Measurements from ENCODE around the gene SMOC1.

SMOC1 gene

GRCh38 chr14:69943084-69943780 lies 64.0 kb downstream of the SMOC1 start:
- no peak for DNase-seq

GRCh38 chr14:69945347-69945746 lies 66.1 kb downstream of the SMOC1 start:
- DNase-seq = no peak

GRCh38 chr14:69945912-69946311 lies 66.7 kb downstream of the SMOC1 start:
- DNase-seq = peak; percentile 82

GRCh38 chr14:69948351-69948750 lies 69.1 kb downstream of the SMOC1 start:
- no peak for DNase-seq

- DNase-seq = no peak
Observed at GRCh38 chr14:69951263-69951662, 72.0 kb downstream of the SMOC1 start.

GRCh38 chr14:69951935-69952334 lies 72.7 kb downstream of the SMOC1 start:
- no peak for DNase-seq

DNA sequence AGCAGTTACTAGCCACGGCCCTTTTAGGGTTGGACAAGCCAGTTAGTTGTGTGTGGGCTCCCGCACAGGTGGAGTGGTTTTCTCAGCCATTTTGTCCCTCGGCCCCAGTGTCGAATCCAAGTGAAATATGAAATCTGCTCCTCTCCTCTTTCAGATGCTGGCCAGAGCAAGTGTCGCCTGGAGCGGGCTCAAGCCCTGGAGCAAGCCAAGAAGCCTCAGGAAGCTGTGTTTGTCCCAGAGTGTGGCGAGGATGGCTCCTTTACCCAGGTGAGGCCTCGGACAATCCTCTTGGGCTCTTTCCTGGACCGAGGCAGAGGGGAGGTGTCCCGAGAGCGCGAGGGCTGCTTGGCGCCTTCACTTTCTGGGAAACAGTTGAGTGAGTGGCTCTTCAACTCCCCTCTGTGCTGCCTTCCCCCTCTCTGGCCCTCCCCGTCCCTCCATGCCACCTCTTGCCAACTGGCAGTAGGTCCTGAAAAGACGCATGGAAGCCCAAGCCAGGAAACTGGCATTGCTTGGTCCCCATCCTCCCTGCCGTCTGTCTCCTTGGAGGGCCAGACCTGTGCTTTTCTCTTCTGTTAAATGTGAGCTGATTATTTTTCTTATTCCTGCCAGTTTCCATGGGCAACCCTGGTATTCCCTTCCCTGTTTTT lies 74.2 kb downstream of the SMOC1 start:
- DNase-seq = no peak

- no peak for DNase-seq
Observed at GRCh38 chr14:69955855-69956845, 76.9 kb downstream of the SMOC1 start.

DNA sequence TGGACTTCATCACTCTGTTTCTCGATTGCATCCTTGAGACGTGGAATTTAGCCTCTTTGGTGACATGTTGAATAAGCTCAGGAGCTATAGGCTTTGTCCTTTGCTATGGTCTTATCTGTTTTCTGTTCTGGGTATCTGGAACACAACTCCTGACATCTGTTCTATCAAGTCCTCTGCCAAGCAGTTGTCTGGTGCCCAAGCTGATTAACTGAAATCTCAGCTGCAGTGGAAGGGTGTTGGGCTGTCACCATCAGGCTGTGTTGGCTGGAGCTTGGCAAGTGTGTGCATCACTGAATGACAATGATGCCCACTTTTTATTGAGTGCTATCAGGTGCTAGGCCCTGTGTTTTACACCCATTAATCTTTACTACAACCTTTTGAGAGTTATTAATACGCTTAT lies 77.8 kb downstream of the SMOC1 start:
- DNase-seq = no peak

GRCh38 chr14:69957986-69958385 lies 78.8 kb downstream of the SMOC1 start:
- no peak for DNase-seq

DNA sequence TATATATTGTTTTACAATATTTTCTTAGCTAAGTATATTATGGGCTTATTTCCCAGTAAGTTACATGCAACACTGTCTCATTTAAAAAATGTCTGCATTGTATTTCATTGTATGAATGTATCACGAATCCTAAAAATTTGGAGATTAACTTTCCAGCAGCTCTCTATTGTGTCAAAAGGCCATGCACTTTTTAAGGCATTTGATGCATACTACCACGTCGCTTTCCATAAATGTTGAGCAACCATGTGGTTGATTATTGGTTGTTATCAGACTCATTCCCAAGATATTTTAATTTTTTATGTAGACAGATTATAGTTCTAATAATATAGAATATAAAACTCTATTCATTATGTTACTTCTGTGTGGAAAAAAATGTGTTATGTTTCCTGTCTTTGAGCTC lies 79.9 kb downstream of the SMOC1 start:
- no peak for DNase-seq

DNA sequence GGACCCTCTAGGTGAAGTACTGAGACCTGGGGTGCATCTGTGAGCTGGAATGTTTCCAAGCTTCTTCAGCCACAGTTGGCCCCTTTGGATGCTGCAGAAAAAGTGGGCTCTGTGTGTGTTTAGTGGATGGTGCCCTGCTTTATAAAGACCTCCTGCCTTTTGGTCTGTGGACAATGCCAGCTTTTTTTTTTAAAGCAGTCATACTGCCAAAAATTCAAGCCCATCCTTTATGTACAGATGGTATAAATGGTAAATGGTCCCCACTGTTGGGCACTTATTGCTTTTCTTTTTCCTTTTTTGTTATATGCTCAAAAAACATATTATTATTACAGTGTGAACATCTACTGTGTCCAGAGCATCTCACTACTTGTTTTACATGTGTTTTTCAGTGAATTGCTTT lies 81.1 kb downstream of the SMOC1 start:
- DNase-seq = no peak

- peak; percentile 41 for DNase-seq
Observed at GRCh38 chr14:69963966-69964365, 84.8 kb downstream of the SMOC1 start.

GRCh38 chr14:69964841-69965240 lies 85.6 kb downstream of the SMOC1 start:
- DNase-seq = no peak

- DNase-seq = no peak
Observed at GRCh38 chr14:69968132-69968531, 88.9 kb downstream of the SMOC1 start.

DNA sequence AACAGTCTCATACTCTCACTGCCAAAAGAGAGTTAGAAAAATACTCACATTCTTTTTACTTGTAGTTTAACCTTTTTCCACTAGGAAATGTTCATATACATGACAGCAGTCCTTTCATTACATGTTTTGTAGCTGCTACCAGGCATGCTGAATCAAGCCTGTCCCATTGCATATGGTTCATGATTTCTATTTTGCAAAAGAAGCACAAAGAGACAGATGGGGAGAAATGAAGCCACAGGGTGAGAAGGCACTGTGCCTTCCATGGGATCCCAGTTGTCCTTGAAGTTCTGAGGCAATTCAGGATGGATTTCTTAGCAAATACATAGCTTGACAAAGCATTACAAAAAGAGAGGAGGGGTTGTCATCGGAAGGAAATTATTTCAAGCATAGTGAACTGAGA lies 89.5 kb downstream of the SMOC1 start:
- no peak for DNase-seq

- DNase-seq = no peak
Observed at GRCh38 chr14:69972755-69973154, 93.5 kb downstream of the SMOC1 start.

DNA sequence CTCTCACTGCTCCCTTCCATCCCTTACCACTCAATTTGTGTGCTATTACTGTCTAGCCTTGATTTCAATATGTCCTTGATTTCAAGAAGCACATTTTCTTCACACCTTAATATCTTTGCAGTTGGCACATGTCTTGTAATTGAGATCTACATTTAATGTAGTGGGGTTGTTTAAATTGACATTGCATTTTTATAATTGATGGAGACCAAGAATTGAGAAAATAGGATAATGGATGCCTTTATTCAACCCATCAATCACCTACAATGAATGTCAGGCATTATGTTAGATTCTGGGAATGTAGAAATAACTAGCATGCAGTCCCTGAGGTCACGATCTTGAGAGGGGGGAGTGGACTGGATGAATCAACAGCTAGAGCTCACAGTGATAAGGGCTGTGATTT lies 94.6 kb downstream of the SMOC1 start:
- DNase-seq = no peak

GRCh38 chr14:69979882-69980281 lies 100.7 kb downstream of the SMOC1 start:
- DNase-seq = no peak

- DNase-seq = no peak
Observed at GRCh38 chr14:69980457-69981425, 101.5 kb downstream of the SMOC1 start.

- DNase-seq = no peak
Observed at GRCh38 chr14:69982220-69982839, 103.1 kb downstream of the SMOC1 start.

GRCh38 chr14:69982886-69983285 lies 103.7 kb downstream of the SMOC1 start:
- DNase-seq = no peak
